Measurements from ENCODE around the gene CHRNA3.
"Not testable (repeated sequence)": the region's sequence is repeated elsewhere in the genome, so short reads cannot be mapped to it uniquely, and the experiment has no call there.

CHRNA3 gene

DNA sequence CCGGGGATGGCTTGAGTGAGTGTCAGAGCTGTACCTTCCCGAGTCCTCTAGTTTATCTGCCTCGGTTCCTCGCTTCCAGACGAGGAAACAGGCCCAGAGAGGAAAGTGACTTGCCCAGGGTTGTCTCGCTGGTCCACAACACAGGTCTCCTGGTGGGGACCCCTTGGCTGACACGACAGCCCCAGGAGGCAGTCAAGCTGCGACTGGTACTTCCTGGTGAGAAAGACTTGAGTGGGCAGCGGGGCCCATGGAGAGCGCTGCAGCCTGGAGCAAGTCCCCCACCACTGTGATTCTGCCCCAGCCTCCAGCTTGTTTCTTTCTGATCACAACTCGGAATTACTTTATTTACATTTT is 56.1 kb downstream of the CHRNA3 start:
- H3K36me3 ChIP-seq (ENCODE audit: control insufficient read depth, insufficient read depth, low read length), result no peaks in the 10 kb centered on the region
- TF ChIP-seq, protein P1, sequence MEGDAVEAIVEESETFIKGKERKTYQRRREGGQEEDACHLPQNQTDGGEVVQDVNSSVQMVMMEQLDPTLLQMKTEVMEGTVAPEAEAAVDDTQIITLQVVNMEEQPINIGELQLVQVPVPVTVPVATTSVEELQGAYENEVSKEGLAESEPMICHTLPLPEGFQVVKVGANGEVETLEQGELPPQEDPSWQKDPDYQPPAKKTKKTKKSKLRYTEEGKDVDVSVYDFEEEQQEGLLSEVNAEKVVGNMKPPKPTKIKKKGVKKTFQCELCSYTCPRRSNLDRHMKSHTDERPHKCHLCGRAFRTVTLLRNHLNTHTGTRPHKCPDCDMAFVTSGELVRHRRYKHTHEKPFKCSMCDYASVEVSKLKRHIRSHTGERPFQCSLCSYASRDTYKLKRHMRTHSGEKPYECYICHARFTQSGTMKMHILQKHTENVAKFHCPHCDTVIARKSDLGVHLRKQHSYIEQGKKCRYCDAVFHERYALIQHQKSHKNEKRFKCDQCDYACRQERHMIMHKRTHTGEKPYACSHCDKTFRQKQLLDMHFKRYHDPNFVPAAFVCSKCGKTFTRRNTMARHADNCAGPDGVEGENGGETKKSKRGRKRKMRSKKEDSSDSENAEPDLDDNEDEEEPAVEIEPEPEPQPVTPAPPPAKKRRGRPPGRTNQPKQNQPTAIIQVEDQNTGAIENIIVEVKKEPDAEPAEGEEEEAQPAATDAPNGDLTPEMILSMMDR (IDR thresholded peaks at IDR 0.05), result no peak
- H3K4me3 ChIP-seq (ENCODE audit: low read depth, low read length), result no peak overlapping the region
- H3K4me2 ChIP-seq (ENCODE audit: low read length), result no peak overlapping the region
- H3K27ac ChIP-seq, result no peak overlapping the region
- H2AFZ ChIP-seq, result peak overlapping the region; percentile 77
- no peak overlapping the region for H3K9ac ChIP-seq
- H3K9me3 ChIP-seq (ENCODE audit: control insufficient read depth, low read length), result no peaks in the 10 kb centered on the region
- no peaks in the 10 kb centered on the region for H3K79me2 ChIP-seq
- H3K27me3 ChIP-seq (ENCODE audit: control insufficient read depth, insufficient read depth, low read length), result no peaks in the 10 kb centered on the region
- no peaks in the 10 kb centered on the region for H3K4me1 ChIP-seq

DNA sequence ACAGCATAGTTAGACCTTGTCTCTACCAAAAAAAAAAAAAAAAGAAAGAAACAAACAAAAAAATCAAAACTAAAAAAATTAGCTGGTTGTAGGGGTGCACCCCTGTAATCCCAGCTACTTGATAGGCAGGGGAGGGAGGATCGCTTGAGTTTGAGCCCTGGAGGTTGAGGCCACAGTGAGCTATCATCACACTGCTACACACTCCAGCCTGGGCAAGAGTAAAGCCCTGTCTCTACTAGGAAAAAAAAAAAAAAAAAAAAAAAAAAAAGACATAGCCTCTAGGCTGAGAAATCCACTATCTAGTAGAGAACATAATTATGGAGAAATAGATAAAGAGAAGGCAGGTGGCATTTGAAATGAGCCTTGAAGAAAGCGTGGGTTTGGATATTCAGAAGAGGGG is 57.7 kb downstream of the CHRNA3 start:
- Histone ChIP-seq H3K4me3 (ENCODE audit: low read depth, low read length) (no peak overlapping the region), H3K4me2 (ENCODE audit: low read length) (no peak overlapping the region), H3K9me3 (ENCODE audit: control insufficient read depth, low read length) (no peaks in the 10 kb centered on the region), H2AFZ (no peak overlapping the region), H3K27me3 (ENCODE audit: control insufficient read depth, insufficient read depth, low read length) (no peaks in the 10 kb centered on the region), H3K36me3 (ENCODE audit: control insufficient read depth, insufficient read depth, low read length) (no peaks in the 10 kb centered on the region), H3K9ac (no peak overlapping the region), H3K4me1 (no peaks in the 10 kb centered on the region), H3K79me2 (no peaks in the 10 kb centered on the region), H3K27ac (no peak overlapping the region)
- TF ChIP-seq, protein P1 (IDR thresholded peaks at IDR 0.05), result no peak

DNA sequence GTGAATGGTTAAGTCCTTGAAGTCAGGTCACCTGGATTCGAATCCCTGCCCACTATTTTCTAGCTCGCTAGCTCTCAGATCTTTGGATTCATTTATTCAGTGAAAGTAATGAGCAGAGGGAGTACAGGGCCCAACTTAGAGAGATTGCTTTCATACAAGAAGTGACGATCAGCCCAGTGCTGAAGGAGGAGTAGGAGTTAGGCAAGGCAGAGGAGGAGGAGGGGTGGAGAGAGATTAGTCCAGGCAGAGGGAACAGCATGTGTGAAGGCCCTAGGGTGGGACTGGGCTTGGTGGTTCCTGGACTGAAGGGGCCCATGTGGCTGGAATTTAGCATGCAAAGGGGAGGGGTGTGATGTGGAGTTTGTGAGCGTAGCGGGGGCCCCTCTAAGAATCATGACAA is 59.3 kb downstream of the CHRNA3 start:
- H3K9ac ChIP-seq, result no peak overlapping the region
- H3K4me3 ChIP-seq (ENCODE audit: low read depth, low read length), result no peak overlapping the region
- H3K4me1 ChIP-seq, result no peaks in the 10 kb centered on the region
- H3K79me2 ChIP-seq, result no peaks in the 10 kb centered on the region
- H3K4me2 ChIP-seq (ENCODE audit: low read length), result no peak overlapping the region
- TF ChIP-seq, protein P1 (IDR thresholded peaks at IDR 0.05), result no peak
- H2AFZ ChIP-seq, result no peak overlapping the region
- no peaks in the 10 kb centered on the region for H3K27me3 ChIP-seq (ENCODE audit: control insufficient read depth, insufficient read depth, low read length)
- no peak overlapping the region for H3K27ac ChIP-seq
- no peaks in the 10 kb centered on the region for H3K9me3 ChIP-seq (ENCODE audit: control insufficient read depth, low read length)
- H3K36me3 ChIP-seq (ENCODE audit: control insufficient read depth, insufficient read depth, low read length), result no peaks in the 10 kb centered on the region

DNA sequence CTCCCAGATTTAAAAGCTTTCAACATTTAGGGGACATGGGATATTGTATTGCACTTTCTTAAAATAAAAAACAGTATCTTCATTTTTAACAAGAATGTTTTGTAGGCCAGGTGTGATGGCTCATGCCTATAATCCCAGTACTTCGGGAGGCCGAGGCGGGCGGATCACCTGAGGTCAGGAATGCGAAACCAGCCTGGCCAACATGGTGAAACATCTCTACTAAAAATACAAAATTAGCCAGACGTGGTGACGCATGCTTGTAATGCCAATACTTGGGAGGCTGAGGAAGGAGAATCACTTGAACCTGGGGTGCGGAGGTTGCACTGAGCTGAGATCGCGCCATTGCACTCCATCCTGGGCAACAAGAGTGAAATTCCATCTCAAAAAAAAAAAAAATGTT is 60.6 kb downstream of the CHRNA3 start:
- H3K36me3 ChIP-seq (ENCODE audit: control insufficient read depth, insufficient read depth, low read length); H3K9ac ChIP-seq; H3K79me2 ChIP-seq; H3K4me1 ChIP-seq; H3K27ac ChIP-seq; H3K4me2 ChIP-seq (ENCODE audit: low read length); H3K4me3 ChIP-seq (ENCODE audit: low read depth, low read length); H2AFZ ChIP-seq; H3K9me3 ChIP-seq (ENCODE audit: control insufficient read depth, low read length); H3K27me3 ChIP-seq (ENCODE audit: control insufficient read depth, insufficient read depth, low read length): not testable (repeated sequence)

DNA sequence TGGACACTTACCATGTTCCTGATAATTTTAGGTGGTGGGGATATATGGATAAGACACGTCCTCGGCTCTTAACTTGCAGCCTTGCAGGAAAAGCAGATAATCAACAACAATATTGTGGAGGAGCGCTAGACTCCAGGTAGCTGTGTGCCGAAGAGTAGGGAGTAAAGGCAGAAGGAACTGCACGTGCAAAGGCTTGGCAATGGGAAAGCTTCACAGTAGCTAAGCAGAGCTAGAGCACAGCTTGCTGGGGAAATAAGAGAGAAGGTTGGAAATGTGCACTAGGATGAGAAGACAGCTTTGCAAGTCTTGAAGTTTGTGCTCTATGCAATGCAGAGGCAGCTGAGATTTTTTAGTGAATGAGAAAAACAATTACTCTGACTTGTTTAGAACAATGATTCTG is 68.2 kb downstream of the CHRNA3 start:
- H3K79me2 ChIP-seq, result no peaks in the 10 kb centered on the region
- H3K9ac ChIP-seq, result no peak overlapping the region
- TF ChIP-seq, protein P1 (IDR thresholded peaks at IDR 0.05), result no peak
- H3K4me3 ChIP-seq (ENCODE audit: low read depth, low read length), result no peak overlapping the region
- no peaks in the 10 kb centered on the region for H3K27me3 ChIP-seq (ENCODE audit: control insufficient read depth, insufficient read depth, low read length)
- no peak overlapping the region for H3K4me2 ChIP-seq (ENCODE audit: low read length)
- H3K27ac ChIP-seq, result no peak overlapping the region
- H3K4me1 ChIP-seq, result no peaks in the 10 kb centered on the region
- H3K36me3 ChIP-seq (ENCODE audit: control insufficient read depth, insufficient read depth, low read length), result no peaks in the 10 kb centered on the region
- no peaks in the 10 kb centered on the region for H3K9me3 ChIP-seq (ENCODE audit: control insufficient read depth, low read length)
- H2AFZ ChIP-seq, result no peak overlapping the region
